DND-41 (cell line): Measurements from ENCODE around the gene MLLT1.

Experiments used
- EZH2 ChIP-seq: IDR thresholded peaks from 3 replicates; pipeline ENCODE4 v1.6.1; 2012; ENCODE audit warnings: borderline replicate concordance, low read depth, mild to moderate bottlenecking, moderate library complexity, low read length, inconsistent platforms; ENCODE audit not compliant: severe bottlenecking
- TF ChIP-seq, protein P1 (sequence below): IDR thresholded peaks from 2 replicates; pipeline ENCODE4 v1.5.1; 2012; ENCODE audit warnings: borderline replicate concordance, low read length, moderate library complexity, mild to moderate bottlenecking; ENCODE audit not compliant: poor library complexity, severe bottlenecking; ENCODE audit errors: extremely low read depth

DNA sequence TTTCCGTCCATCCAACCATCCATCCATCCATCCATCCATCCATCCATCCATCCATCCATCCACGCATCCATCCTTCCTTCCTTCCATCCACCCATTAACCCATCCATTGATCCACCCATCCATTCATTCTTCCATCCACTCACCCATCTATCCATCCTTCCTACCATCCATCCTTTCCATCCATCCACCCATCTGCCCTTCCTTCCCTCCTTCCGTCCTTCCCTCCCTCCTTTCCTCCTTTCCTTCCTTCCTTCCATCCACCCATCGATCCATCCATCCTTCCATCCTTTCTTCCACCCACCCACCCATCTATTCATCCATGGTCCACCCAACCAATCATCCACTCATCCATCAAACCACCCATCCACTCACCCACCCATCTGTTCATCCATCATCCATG, 70.1 kb downstream of the MLLT1 start:
- TF ChIP-seq, protein P1, sequence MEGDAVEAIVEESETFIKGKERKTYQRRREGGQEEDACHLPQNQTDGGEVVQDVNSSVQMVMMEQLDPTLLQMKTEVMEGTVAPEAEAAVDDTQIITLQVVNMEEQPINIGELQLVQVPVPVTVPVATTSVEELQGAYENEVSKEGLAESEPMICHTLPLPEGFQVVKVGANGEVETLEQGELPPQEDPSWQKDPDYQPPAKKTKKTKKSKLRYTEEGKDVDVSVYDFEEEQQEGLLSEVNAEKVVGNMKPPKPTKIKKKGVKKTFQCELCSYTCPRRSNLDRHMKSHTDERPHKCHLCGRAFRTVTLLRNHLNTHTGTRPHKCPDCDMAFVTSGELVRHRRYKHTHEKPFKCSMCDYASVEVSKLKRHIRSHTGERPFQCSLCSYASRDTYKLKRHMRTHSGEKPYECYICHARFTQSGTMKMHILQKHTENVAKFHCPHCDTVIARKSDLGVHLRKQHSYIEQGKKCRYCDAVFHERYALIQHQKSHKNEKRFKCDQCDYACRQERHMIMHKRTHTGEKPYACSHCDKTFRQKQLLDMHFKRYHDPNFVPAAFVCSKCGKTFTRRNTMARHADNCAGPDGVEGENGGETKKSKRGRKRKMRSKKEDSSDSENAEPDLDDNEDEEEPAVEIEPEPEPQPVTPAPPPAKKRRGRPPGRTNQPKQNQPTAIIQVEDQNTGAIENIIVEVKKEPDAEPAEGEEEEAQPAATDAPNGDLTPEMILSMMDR: no peak
- no peak for TF ChIP-seq EZH2
